WTC11 (cell line): ENCODE data around the gene TSG101. TPM values are rescaled to one million over a fixed set of nuclear protein-coding genes. Genes with fewer than 3 reads are reported as not detected.

Source experiments
- ATAC-seq: fragments of 200-7000 bp; cut with Tn5 transposase; 2 replicates; pipeline ENCODE4 v1.10.0; 2021; ENCODE audit warnings: mild to moderate bottlenecking, moderate library complexity
- CTCF ChIA-PET: fragments of 300-600 bp; sonication (Branson Sonifier 250); formaldehyde crosslinking; loops from one replicate; lab custom pipeline; 2021; ENCODE audit warnings: antibody characterized with exemption; lab: Charles Lee
- POLR2A ChIA-PET: fragments of 350-600 bp; sonication (Branson Sonifier 250); formaldehyde crosslinking; loops from one replicate; lab custom pipeline; 2021; ENCODE audit warnings: antibody characterized with exemption; lab: Charles Lee
- DNase-seq: peaks from one replicate; pipeline ENCODE4 v3.0.0; 2021; ENCODE audit warnings: low spot score
- H3K27ac Mint-ChIP-seq: 2 replicates; pipeline ENCODE4 v1.8.0; 2021; ENCODE audit warnings: mixed read lengths
- H3K27me3 Mint-ChIP-seq: 2 replicates; pipeline ENCODE4 v1.8.0; 2021; ENCODE audit warnings: low read depth, mild to moderate bottlenecking, moderate library complexity, mixed read lengths
- H3K36me3 Mint-ChIP-seq: 2 replicates; pipeline ENCODE4 v1.8.0; 2021; ENCODE audit warnings: mixed read lengths
- H3K4me1 Mint-ChIP-seq: 2 replicates; pipeline ENCODE4 v1.8.0; 2022; ENCODE audit warnings: mixed read lengths
- H3K4me3 Mint-ChIP-seq: 2 replicates; pipeline ENCODE4 v1.8.0; 2021; ENCODE audit warnings: mild to moderate bottlenecking, moderate library complexity, mixed read lengths
- H3K9me3 Mint-ChIP-seq: 2 replicates; pipeline ENCODE4 v1.8.0; 2021; ENCODE audit warnings: mixed read lengths
- EMX1 ChIP-seq: fragments of 250-450 bp; sonication (Bioruptor Pico); IDR thresholded peaks from 2 replicates; pipeline ENCODE4 v1.8.0; 2021; ENCODE audit warnings: mild to moderate bottlenecking
- GABPB1 ChIP-seq: sonication (generic); formaldehyde crosslinking; IDR thresholded peaks from 2 replicates; pipeline ENCODE4 v1.8.1; 2023; ENCODE audit warnings: mild to moderate bottlenecking, missing genetic modification reagents
- JAZF1 ChIP-seq: fragments of 250-450 bp; sonication (Bioruptor Pico); IDR thresholded peaks from 2 replicates; pipeline ENCODE4 v1.9.0; 2021; ENCODE audit warnings: moderate library complexity, mild to moderate bottlenecking, inconsistent platforms
- NR1H2 ChIP-seq: sonication (generic); formaldehyde crosslinking; IDR thresholded peaks from 2 replicates; pipeline ENCODE4 v1.9.0; 2021; ENCODE audit warnings: mild to moderate bottlenecking, moderate library complexity, missing genetic modification reagents
- NR2C2 ChIP-seq: sonication (generic); formaldehyde crosslinking; IDR thresholded peaks from 2 replicates; pipeline ENCODE4 v1.8.0; 2022; ENCODE audit warnings: mild to moderate bottlenecking, missing genetic modification reagents
- PRRX2 ChIP-seq: fragments of 250-450 bp; sonication (Bioruptor Pico); IDR thresholded peaks from 2 replicates; pipeline ENCODE4 v1.8.0; 2021; ENCODE audit warnings: mild to moderate bottlenecking
- total RNA-seq: library from RNA; stranded (reverse); gene quantifications from 3 replicates; pipeline ENCODE4 v1.2.3, GENCODE V29; 2021
- TF ChIP-seq, protein P1 (sequence below): sonication (generic); formaldehyde crosslinking; IDR thresholded peaks from 2 replicates; pipeline ENCODE4 v1.8.0; 2022; ENCODE audit warnings: missing genetic modification reagents
- TF ChIP-seq, protein P2 (sequence below): sonication (generic); formaldehyde crosslinking; IDR thresholded peaks from 2 replicates; pipeline ENCODE4 v1.8.0; 2022; ENCODE audit warnings: mild to moderate bottlenecking, missing genetic modification reagents
- TF ChIP-seq, protein P3 (sequence below): sonication (generic); formaldehyde crosslinking; IDR thresholded peaks from 2 replicates; pipeline ENCODE4 v1.8.1; 2022; ENCODE audit warnings: low read depth, mild to moderate bottlenecking, moderate library complexity, missing genetic modification reagents, borderline replicate concordance
- TF ChIP-seq, protein P4 (sequence below): sonication (generic); formaldehyde crosslinking; IDR thresholded peaks from 2 replicates; pipeline ENCODE4 v1.8.0; 2023; ENCODE audit warnings: missing genetic modification reagents
- TF ChIP-seq, protein P5 (sequence below): fragments of 250-450 bp; sonication (Bioruptor Pico); conservative IDR thresholded peaks from 2 replicates; pipeline ENCODE4 v1.9.0; 2021; ENCODE audit warnings: mild to moderate bottlenecking
- TF ChIP-seq, protein P6 (sequence below): sonication (generic); formaldehyde crosslinking; IDR thresholded peaks from 2 replicates; pipeline ENCODE4 v1.8.1; 2022; ENCODE audit warnings: low read depth, missing genetic modification reagents, borderline replicate concordance
- TF ChIP-seq, protein P7 (sequence below): sonication (generic); formaldehyde crosslinking; IDR thresholded peaks from 2 replicates; pipeline ENCODE4 v1.8.0; 2022; ENCODE audit warnings: mild to moderate bottlenecking, missing genetic modification reagents

Gene TSG101
- total RNA-seq, 1 experiment from 2014 or later: 41.7 TPM

DNA sequence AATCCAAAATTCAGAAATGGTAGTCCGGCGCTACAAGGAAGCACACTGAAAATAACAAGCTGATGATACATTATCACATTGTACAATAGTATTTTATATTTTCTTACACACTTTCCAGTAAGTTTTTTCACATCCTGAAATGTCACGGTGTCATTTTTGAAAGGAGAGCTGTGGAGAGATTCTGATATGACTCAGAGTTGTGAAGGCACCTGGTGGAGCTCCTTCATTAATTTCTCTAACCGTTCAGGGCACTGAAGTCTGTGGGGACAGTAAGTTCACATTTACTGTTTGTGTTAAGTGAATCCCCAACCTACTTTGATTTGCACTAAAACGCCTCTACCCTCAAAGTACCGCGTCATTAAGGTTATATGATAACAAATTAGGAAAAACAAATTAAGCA, 57.8 kb downstream of the TSG101 start:
- ChIA-PET CTCF (interaction anchor here (1.1 kb wide), 1 partner anchor 59 kb away, joined by 6 read pairs; no protein-coding TSS in a partner anchor), POLR2A (no interaction called here)
- Mint-ChIP-seq H3K36me3 (no peaks in the 10 kb centered on the region), H3K4me1 (no peaks in the 10 kb centered on the region), H3K4me3 (no peak overlapping the region), H3K27ac (no peak overlapping the region), H3K27me3 (no peaks in the 10 kb centered on the region), H3K9me3 (no peaks in the 10 kb centered on the region)
- no peak for ATAC-seq
- no peak for DNase-seq
- TF ChIP-seq, protein P1, sequence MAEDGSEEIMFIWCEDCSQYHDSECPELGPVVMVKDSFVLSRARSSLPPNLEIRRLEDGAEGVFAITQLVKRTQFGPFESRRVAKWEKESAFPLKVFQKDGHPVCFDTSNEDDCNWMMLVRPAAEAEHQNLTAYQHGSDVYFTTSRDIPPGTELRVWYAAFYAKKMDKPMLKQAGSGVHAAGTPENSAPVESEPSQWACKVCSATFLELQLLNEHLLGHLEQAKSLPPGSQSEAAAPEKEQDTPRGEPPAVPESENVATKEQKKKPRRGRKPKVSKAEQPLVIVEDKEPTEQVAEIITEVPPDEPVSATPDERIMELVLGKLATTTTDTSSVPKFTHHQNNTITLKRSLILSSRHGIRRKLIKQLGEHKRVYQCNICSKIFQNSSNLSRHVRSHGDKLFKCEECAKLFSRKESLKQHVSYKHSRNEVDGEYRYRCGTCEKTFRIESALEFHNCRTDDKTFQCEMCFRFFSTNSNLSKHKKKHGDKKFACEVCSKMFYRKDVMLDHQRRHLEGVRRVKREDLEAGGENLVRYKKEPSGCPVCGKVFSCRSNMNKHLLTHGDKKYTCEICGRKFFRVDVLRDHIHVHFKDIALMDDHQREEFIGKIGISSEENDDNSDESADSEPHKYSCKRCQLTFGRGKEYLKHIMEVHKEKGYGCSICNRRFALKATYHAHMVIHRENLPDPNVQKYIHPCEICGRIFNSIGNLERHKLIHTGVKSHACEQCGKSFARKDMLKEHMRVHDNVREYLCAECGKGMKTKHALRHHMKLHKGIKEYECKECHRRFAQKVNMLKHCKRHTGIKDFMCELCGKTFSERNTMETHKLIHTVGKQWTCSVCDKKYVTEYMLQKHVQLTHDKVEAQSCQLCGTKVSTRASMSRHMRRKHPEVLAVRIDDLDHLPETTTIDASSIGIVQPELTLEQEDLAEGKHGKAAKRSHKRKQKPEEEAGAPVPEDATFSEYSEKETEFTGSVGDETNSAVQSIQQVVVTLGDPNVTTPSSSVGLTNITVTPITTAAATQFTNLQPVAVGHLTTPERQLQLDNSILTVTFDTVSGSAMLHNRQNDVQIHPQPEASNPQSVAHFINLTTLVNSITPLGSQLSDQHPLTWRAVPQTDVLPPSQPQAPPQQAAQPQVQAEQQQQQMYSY (CRISPR knock-in tag): no peak
- TF ChIP-seq NR1H2 (CRISPR knock-in tag) (no peak), EMX1 (no peak), PRRX2 (no peak)
- TF ChIP-seq, all 79 proteins: peak for 0

DNA sequence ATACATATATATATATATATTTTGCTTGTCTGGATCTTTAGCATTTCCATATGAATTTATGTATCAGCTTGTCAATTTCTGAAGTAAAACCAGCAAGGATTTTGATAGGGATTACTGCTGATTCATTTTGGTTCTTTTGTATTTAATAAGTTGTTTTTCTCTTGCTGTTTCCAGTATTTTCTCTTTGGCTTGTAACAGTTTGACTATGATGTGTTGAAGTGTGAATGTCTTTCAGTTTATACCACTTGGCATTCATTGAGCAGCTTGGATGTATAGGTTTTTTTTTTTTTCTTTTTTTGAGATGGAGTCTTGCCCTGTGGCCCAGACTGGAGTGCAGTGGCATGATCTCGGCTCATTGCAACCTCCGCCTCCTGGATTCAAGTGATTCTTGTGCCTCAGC, 58.7 kb downstream of the TSG101 start:
- no peaks in the 10 kb centered on the region for H3K9me3 Mint-ChIP-seq
- no peak for ATAC-seq
- CTCF ChIA-PET: interaction anchor here (1.1 to 1.2 kb wide), 2 partner anchors 58 to 224 kb away, joined by 4 to 6 read pairs; no protein-coding TSS in a partner anchor
- TF ChIP-seq, protein P2, sequence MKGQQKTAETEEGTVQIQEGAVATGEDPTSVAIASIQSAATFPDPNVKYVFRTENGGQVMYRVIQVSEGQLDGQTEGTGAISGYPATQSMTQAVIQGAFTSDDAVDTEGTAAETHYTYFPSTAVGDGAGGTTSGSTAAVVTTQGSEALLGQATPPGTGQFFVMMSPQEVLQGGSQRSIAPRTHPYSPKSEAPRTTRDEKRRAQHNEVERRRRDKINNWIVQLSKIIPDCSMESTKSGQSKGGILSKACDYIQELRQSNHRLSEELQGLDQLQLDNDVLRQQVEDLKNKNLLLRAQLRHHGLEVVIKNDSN (CRISPR knock-in tag): no peak
- TF ChIP-seq GABPB1 (CRISPR knock-in tag): no peak
- TF ChIP-seq, protein P3, sequence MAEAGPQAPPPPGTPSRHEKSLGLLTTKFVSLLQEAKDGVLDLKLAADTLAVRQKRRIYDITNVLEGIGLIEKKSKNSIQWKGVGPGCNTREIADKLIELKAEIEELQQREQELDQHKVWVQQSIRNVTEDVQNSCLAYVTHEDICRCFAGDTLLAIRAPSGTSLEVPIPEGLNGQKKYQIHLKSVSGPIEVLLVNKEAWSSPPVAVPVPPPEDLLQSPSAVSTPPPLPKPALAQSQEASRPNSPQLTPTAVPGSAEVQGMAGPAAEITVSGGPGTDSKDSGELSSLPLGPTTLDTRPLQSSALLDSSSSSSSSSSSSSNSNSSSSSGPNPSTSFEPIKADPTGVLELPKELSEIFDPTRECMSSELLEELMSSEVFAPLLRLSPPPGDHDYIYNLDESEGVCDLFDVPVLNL (CRISPR knock-in tag): no peak
- TF ChIP-seq, protein P4, sequence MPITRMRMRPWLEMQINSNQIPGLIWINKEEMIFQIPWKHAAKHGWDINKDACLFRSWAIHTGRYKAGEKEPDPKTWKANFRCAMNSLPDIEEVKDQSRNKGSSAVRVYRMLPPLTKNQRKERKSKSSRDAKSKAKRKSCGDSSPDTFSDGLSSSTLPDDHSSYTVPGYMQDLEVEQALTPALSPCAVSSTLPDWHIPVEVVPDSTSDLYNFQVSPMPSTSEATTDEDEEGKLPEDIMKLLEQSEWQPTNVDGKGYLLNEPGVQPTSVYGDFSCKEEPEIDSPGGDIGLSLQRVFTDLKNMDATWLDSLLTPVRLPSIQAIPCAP: no peak
- no peak for TF ChIP-seq JAZF1 (CRISPR knock-in tag)
- TF ChIP-seq, protein P5, sequence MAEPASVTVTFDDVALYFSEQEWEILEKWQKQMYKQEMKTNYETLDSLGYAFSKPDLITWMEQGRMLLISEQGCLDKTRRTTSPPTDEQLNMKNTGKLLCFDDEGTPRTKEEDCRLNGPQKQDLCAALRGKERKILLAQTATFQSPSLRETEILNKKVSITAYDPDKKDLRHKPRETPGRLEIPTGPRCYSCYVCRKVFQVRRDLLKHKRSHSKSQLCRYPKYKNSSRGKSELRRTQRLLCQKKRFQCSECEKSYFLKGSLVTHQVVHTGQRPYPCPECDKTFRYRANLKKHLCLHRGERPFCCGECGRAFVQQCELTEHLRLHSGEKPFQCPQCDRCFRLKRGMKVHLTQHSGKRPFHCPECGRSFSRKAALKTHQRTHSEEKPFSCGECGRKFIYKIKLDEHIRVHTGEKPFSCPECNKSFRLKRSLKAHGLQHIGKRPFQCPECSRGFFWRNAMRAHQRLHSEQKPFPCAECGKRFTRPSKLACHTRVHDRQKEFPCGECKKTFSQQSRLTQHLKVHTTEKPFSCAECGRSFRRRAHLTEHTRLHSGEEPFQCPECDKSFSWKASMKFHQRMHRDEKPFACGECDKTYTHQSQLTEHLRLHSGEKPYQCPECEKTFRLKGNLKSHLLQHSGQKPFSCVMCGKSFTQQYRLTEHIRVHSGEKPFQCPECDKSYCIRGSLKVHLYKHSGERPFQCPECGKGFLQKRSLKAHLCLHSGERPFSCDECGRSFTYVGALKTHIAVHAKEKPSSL (CRISPR knock-in tag): no peak
- no peak for TF ChIP-seq NR2C2
- TF ChIP-seq, all 79 proteins: peak for 0
- POLR2A ChIA-PET: no interaction called here
- no peak for DNase-seq
- Mint-ChIP-seq H3K27ac (no peak overlapping the region), H3K4me1 (no peaks in the 10 kb centered on the region), H3K27me3 (no peaks in the 10 kb centered on the region), H3K36me3 (no peaks in the 10 kb centered on the region), H3K4me3 (no peak overlapping the region)

DNA sequence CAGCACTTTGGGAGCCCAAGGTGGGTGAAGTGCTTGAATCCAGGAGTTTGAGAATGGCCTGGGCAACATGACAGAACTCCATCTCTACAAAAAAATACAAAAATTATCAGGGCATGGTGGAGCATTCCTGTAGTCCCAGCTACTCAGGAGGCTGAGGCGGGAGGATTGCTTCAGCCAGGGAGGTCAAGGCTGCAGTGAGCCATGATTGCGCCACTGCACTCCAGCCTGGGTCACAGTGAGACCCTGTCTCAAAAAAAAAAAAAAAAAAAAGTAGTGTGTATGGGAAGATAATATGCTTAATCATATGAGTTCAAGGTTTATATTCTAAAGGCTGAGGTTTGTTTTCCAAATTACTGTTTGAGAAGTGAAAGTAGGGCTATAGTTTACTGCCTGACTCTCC, 60.3 kb downstream of the TSG101 start:
- TF ChIP-seq, protein P6, sequence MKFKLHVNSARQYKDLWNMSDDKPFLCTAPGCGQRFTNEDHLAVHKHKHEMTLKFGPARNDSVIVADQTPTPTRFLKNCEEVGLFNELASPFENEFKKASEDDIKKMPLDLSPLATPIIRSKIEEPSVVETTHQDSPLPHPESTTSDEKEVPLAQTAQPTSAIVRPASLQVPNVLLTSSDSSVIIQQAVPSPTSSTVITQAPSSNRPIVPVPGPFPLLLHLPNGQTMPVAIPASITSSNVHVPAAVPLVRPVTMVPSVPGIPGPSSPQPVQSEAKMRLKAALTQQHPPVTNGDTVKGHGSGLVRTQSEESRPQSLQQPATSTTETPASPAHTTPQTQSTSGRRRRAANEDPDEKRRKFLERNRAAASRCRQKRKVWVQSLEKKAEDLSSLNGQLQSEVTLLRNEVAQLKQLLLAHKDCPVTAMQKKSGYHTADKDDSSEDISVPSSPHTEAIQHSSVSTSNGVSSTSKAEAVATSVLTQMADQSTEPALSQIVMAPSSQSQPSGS (CRISPR knock-in tag): no peak
- TF ChIP-seq, protein P7, sequence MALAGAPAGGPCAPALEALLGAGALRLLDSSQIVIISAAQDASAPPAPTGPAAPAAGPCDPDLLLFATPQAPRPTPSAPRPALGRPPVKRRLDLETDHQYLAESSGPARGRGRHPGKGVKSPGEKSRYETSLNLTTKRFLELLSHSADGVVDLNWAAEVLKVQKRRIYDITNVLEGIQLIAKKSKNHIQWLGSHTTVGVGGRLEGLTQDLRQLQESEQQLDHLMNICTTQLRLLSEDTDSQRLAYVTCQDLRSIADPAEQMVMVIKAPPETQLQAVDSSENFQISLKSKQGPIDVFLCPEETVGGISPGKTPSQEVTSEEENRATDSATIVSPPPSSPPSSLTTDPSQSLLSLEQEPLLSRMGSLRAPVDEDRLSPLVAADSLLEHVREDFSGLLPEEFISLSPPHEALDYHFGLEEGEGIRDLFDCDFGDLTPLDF (CRISPR knock-in tag): no peak
- ATAC-seq (no peak), DNase-seq (no peak)
- Mint-ChIP-seq H3K4me1 (no peaks in the 10 kb centered on the region), H3K4me3 (no peak overlapping the region), H3K36me3 (no peaks in the 10 kb centered on the region), H3K9me3 (no peaks in the 10 kb centered on the region), H3K27ac (no peak overlapping the region), H3K27me3 (no peaks in the 10 kb centered on the region)
- POLR2A ChIA-PET: no interaction called here
- CTCF ChIA-PET: no interaction called here
